Transverse colon (tissue), 3 donors: Measurements from ENCODE around the gene TRPM3.

Source experiments
- CTCF ChIP-seq, 5 experiments: fragments of 200-600 bp in 3 of 5; fragments of 450-650 bp in 2 of 5; sonication (generic) in 3 of 5; IDR thresholded peaks; 1 replicate in 2 of 5; 2 replicates in 3 of 5; pipeline ENCODE4 v1.5.1; 2016 to 2017; ENCODE audit warnings: antibody characterized with exemption in 5 of 5, inconsistent platforms in 3 of 5, mild to moderate bottlenecking in 2 of 5, moderate library complexity in 1 of 5
- EP300 ChIP-seq: sonication (generic); formaldehyde crosslinking; IDR thresholded peaks from one replicate; pipeline ENCODE4 v1.6.1; 2017; ENCODE audit warnings: antibody characterized with exemption, low read depth
- POLR2A ChIP-seq: fragments of 450-650 bp; IDR thresholded peaks from one replicate; pipeline ENCODE4 v1.6.1; 2016; ENCODE audit warnings: antibody characterized with exemption, mild to moderate bottlenecking, moderate library complexity

- TF ChIP-seq CTCF (IDR thresholded peaks at IDR 0.05) (no peak), POLR2A (no peak), EP300 (no peak)
These were observed 332.3 kb downstream of the TRPM3 start for GRCh38 chr9:70789086-70789485.
